GM12872 (cell line): ENCODE measurements around the gene GCAT.

ENCODE experiments used
- TF ChIP-seq, protein P1 (sequence below): IDR thresholded peaks from 3 replicates; pipeline ENCODE4 v1.5.1; 2011; ENCODE audit warnings: low read depth, mild to moderate bottlenecking, low read length, moderate library complexity; ENCODE audit not compliant: insufficient read depth

The GCAT gene

DNA sequence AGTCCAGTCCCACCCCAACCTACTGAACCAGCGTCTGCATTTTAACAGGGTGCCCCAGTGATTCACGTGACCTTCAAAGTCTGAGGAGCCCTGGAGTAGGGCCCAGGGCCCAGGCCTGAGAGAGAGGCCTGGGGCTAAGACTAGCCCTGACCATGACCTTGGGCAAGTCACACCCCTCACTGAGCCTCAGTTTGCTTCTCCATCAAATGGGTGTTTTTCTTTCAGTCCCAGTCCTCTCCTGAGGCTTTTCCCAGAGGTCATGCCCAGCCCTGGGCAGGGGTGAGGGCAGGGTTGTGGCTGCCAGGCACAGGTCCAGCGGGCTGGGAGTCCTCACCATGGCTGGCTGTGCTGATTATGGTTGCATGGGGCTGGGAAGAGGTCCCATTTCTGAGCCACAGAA is 33.0 kb upstream of the GCAT start:
- TF ChIP-seq, protein P1, sequence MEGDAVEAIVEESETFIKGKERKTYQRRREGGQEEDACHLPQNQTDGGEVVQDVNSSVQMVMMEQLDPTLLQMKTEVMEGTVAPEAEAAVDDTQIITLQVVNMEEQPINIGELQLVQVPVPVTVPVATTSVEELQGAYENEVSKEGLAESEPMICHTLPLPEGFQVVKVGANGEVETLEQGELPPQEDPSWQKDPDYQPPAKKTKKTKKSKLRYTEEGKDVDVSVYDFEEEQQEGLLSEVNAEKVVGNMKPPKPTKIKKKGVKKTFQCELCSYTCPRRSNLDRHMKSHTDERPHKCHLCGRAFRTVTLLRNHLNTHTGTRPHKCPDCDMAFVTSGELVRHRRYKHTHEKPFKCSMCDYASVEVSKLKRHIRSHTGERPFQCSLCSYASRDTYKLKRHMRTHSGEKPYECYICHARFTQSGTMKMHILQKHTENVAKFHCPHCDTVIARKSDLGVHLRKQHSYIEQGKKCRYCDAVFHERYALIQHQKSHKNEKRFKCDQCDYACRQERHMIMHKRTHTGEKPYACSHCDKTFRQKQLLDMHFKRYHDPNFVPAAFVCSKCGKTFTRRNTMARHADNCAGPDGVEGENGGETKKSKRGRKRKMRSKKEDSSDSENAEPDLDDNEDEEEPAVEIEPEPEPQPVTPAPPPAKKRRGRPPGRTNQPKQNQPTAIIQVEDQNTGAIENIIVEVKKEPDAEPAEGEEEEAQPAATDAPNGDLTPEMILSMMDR = no peak

DNA sequence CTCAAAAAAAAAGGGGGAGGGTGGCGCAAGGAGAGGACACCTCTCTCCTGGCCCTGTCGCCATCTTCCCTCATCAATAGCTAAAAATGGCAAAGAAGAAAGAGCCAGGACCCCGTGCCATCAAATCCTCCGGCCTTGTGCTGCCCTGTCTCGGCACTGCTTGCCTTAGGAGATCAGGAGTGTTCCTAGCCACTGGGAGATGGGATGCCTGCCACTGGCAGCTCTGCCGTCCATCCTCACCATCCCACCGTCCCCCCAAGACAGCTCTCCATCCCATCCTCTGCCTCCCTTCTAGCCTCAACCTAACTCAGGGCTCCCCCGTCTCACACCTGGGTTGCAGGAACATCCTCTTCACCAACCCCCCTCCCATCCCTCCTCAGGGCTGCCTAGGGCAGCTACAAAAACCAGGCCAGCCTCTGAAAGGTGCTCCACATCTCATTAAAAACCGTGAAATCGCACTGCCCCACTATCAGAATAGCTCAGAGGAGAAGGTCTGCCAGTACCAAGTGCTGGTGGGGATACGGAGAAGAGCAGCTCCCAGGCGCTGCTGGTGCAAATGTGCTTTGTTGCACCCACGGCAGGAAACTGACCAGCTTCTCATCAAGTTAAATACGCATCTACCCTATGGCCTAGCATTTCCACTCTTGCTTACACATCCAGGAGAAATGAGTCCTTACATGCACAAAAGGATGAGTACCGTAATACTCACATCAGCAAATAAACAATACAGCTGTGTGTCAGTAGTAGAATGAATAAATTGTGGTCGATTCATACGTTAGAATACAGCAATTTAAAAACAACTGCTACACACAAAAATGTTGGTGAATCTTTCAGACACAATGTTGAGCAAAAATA is 31.7 kb upstream of the GCAT start:
- TF ChIP-seq, protein P1 = no peak

DNA sequence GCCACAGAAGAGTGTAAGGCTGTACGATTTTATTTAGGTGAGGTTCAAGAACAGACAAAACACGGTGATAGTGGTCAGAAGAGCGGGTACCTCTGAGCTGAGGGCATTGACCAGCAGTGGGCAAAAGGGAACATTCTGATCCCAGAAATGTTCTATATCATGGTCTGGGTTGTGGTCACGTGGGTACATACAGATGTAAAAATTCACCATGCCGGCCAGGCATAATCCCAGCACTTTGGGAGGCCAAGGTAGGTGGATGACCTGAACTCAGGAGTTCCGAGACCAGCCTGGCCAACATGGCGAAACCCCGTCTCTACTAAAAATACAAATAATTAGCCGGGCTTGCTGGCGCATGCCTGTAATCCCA is 31.1 kb upstream of the GCAT start:
- TF ChIP-seq, protein P1 = no peak

DNA sequence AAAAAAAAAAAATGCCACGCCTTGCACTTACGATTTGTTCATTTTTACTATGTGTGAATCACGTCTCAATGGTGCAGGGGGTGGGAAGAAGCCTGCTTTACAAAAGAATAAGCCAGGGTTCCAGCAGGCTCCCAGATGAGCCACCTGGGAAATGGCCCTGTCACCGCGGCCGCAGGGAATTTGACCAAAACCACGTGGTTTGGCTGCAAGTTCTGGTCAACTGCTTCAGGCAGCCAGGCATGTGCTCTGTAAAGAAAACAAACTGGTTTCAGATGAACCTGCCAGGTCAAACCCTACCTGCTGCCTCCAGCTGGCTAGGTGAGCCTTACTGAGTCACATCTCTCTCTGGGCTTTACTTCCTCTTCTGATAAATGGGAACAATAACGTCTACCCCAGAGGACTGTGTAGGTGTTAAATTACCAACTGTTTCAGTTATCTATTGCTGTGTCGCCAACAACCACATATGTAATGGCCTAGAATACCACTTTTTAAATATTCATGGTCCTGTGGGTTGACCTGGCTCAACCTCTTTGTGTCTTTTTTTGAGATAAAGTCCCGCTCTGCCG is 30.5 kb upstream of the GCAT start:
- TF ChIP-seq, protein P1 = no peak

DNA sequence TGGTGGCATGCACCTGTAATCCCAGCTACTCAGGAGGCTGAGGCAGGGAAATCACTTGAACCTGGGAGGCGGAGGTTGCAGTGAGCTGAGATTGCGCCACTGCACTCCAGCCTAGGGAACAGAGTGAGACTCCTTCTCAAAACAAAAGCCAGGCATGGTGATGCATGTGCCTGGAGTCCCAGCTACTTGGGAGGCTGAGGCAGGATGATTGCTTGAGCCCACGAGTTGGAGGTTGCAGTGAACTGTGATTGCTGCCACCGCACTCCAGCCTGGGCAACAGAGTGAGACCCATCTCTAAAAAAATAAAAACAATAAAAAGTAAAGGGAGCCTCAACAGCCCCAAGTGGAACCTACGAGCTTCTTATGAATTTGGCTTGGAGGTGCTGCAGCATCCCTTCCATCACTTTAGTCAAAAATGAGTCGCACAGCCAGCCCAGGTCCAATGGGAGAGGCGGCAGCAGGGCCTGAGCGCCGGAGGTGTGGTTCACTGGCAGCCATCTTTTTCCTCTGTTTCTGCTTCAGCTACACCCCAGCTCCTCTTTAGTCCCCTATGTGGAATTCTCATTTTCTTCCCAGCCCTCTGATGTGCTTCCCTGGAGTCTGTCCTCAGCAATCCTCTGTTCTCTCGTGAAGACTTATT is 29.2 kb upstream of the GCAT start:
- TF ChIP-seq, protein P1 = no peak

DNA sequence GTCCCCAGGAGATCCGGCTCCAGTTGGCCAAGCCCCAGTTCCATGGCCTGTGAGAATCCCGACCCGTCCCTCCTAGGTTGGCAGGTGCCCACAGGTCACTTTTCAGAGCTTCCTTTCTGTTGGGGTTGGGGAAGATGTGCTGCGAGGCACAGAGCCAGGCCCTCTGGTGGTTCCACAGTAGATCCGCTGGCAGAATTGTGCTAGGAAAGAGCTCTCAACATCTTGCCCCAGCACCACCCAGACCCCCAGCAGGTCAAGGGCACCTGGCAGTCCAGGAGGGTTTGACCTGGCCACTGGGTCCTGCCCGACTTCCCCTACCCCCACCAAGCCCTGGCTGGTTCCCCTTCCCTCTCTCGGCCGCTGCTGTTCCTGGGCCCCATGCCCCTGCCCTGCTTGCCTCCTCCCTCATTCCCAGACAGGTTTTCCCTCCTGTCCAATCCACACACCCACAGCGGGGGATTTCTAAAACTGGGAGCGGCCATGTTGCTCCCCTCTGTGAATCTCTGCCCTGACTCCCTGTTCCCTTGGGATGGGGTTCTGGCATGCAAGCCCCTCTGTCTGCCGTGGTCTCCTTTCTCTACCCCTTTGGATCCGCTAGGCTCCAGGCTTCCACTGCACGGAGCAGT is 26.2 kb upstream of the GCAT start:
- TF ChIP-seq, protein P1 = peak; percentile 26; the same call in 1 of the 3 replicates

DNA sequence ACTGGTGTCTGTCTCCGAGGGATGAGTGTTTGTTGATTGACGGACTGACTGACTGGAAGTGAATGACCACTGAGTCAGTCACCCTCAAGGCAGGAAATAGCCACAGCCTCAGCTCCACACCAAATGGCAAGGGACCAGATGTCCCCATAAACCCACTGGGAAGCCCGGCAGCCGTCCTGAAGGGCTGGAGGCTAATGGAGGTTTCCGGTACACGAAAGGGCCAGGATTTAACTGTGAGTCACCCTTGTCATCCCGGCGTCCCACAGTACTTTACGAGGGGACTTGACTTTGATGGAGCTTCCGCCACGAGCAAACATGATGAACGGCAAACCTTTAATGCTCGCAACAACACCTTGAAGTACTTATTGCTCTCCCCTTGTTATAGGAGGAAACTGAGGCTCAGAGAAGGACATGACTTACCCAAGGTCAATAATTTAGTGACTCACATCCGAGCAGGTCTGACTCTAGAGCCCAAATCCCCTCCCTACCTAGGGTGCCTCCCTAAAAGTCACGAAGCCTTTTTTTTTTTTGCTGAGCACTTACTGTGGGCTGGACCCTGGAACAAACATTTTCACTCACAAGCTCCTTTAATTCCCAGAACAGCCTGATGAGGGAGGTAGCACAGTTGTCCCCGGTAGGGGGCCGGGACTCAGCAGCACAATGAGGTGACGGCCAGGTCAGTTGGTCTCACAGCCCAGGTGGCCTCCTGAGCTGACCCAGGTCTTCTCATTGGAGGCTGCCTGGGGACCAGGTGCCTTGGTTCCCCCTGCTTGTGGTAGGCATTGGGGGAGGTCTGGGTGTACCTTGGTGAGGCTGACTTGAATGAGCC is 25.2 kb upstream of the GCAT start:
- TF ChIP-seq, protein P1 = no peak
